Thyroid gland (tissue), 4 donors: Measurements from ENCODE around the gene EFNB2. TPM values are rescaled to one million over a fixed set of nuclear protein-coding genes. Genes with fewer than 3 reads are reported as not detected.

Experiments
- DNase-seq, 2 donors: peaks; one replicate each; pipeline ENCODE4 v3.0.0-alpha.2; 2019
- H3K27ac ChIP-seq, 3 donors: fragments of 200-600 bp; sonication (generic); 1 replicate in 2 of 3; 2 replicates in 1 of 3; pipeline ENCODE4 v1.5.1; 2016 to 2019; ENCODE audit warnings: mild to moderate bottlenecking in 1 of 3, moderate library complexity in 1 of 3
- H3K27me3 ChIP-seq: fragments of 200-600 bp; sonication (generic); one replicate; pipeline ENCODE4 v1.5.1; 2019
- H3K36me3 ChIP-seq, 2 donors: fragments of 200-600 bp; sonication (generic); one replicate each; pipeline ENCODE4 v1.5.1; 2016 to 2019
- H3K4me1 ChIP-seq, 2 donors: fragments of 200-600 bp; sonication (generic); one replicate each; pipeline ENCODE4 v1.5.1; 2017 to 2019
- H3K4me3 ChIP-seq, 3 donors: fragments of 200-600 bp; sonication (generic); replicated peaks in 1 of 3; 1 replicate in 2 of 3; 2 replicates in 1 of 3; pipeline ENCODE4 v1.5.1; 2016; ENCODE audit warnings: mild to moderate bottlenecking in 1 of 3
- H3K9me3 ChIP-seq: fragments of 200-600 bp; sonication (generic); one replicate; pipeline ENCODE4 v1.5.1; 2017
- POLR2A ChIP-seq, 2 donors: fragments of 450-650 bp; IDR thresholded peaks; one replicate each; pipeline ENCODE4 v1.6.1; 2017; ENCODE audit warnings: antibody characterized with exemption in 2 of 2, mild to moderate bottlenecking in 2 of 2, moderate library complexity in 1 of 2
- WGBS, 2 donors: methylation state at CpG; one replicate each; pipeline ENCODE4 v1.1.5; 2017; 5-methylcytosine and 5-hydroxymethylcytosine counted together
- intact Hi-C: fragments of 100-400 bp; cut with DNase I; formaldehyde crosslinking; loops from one replicate; pipeline ENCODE4 v1.15.1; 2023
- total RNA-seq, 4 donors: library from RNA; depleted of rRNA; stranded (reverse); fragments of >200 nt; gene quantifications; one replicate each; pipeline ENCODE4 v1.2.3, GENCODE V29; 2016
- TF ChIP-seq, protein P1 (sequence below), 6 experiments: fragments of 200-600 bp in 3 of 6; fragments of 450-650 bp in 3 of 6; sonication (generic) in 3 of 6; IDR thresholded peaks; one replicate each; pipeline ENCODE4 v1.5.1; 2016 to 2019; ENCODE audit warnings: antibody characterized with exemption in 6 of 6, mild to moderate bottlenecking in 2 of 6, inconsistent platforms in 1 of 6, moderate library complexity in 1 of 6

EFNB2 gene
- total RNA-seq, 4 donors from 2014 or later: 10.8 to 22.5 (median 17.0) TPM

DNA sequence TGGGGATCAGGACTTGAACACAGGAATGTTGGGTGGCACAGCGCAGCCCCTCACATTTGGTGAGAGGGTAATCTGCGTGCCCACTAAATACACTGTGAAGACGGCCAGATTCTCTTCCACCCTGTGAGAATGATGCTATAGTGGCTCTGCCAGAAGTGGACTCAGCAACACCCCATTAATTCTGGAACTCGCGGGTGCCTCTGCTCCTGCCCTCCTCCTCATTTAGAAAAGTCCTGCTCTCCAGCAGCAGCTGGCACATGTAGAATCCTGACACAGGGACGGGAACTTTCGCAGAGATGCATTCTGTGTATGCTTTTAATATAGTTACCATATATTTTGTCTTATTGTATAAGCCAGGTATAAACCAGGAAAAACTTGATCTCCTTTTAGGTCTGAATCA is 57.3 kb downstream of the EFNB2 start:
- no peak overlapping the region for H3K4me3 ChIP-seq
- H3K27ac ChIP-seq: no peak overlapping the region
- intact Hi-C loops: no loop called here
- no peak for DNase-seq
- no peaks in the 10 kb centered on the region for H3K27me3 ChIP-seq
- H3K9me3 ChIP-seq: no peaks in the 10 kb centered on the region
- TF ChIP-seq POLR2A (IDR thresholded peaks at IDR 0.05): no peak
- TF ChIP-seq, protein P1, sequence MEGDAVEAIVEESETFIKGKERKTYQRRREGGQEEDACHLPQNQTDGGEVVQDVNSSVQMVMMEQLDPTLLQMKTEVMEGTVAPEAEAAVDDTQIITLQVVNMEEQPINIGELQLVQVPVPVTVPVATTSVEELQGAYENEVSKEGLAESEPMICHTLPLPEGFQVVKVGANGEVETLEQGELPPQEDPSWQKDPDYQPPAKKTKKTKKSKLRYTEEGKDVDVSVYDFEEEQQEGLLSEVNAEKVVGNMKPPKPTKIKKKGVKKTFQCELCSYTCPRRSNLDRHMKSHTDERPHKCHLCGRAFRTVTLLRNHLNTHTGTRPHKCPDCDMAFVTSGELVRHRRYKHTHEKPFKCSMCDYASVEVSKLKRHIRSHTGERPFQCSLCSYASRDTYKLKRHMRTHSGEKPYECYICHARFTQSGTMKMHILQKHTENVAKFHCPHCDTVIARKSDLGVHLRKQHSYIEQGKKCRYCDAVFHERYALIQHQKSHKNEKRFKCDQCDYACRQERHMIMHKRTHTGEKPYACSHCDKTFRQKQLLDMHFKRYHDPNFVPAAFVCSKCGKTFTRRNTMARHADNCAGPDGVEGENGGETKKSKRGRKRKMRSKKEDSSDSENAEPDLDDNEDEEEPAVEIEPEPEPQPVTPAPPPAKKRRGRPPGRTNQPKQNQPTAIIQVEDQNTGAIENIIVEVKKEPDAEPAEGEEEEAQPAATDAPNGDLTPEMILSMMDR (IDR thresholded peaks at IDR 0.05): no peak
- no peaks in the 10 kb centered on the region for H3K36me3 ChIP-seq
- 87 to 89% methylated on average over 7 of the region's 7 CpGs for WGBS, 2 donors
- H3K4me1 ChIP-seq: no peaks in the 10 kb centered on the region

GRCh38 chr13:106477303-106477702 is 58.2 kb downstream of the EFNB2 start:
- Histone ChIP-seq H3K27ac (no peak overlapping the region), H3K27me3 (no peaks in the 10 kb centered on the region), H3K4me1 (no peaks in the 10 kb centered on the region), H3K9me3 (no peaks in the 10 kb centered on the region), H3K36me3 (no peaks in the 10 kb centered on the region), H3K4me3 (no peak overlapping the region)
- DNase-seq: no peak
- TF ChIP-seq, protein P1 (IDR thresholded peaks at IDR 0.05): no peak
- intact Hi-C loops: no loop called here
- 92 to 95% methylated on average over 5 of the region's 5 CpGs for WGBS, 2 donors

DNA sequence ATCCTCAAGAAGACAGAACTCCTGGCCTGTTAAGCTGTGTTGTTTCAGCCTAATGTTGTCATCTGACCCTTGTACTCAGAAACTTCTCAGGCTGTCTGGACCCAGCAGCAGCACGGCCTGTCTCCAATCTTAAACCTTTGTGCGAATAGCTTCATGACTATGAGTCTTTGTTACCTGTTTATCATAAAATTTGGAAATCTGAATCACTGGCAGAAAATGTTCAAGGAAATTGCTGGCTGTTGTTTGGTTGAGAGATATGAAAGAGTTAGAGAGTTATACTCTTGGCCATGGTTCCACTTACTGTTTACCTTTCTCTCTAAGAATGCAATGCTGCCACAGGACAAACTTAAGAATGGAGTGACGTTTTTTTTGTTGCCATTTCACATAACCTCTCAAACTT is 59.6 kb downstream of the EFNB2 start:
- H3K4me3 ChIP-seq: no peak overlapping the region
- H3K9me3 ChIP-seq: no peaks in the 10 kb centered on the region
- DNase-seq: no peak
- intact Hi-C loops: no loop called here
- H3K4me1 ChIP-seq: peaks cover 0 to 5% of the 10 kb centered on the region in 2 donors
- H3K27me3 ChIP-seq: no peaks in the 10 kb centered on the region
- no peaks in the 10 kb centered on the region for H3K36me3 ChIP-seq
- no peak overlapping the region for H3K27ac ChIP-seq
- TF ChIP-seq, protein P1 (IDR thresholded peaks at IDR 0.05): no peak
- TF ChIP-seq POLR2A (IDR thresholded peaks at IDR 0.05): no peak
- WGBS, 2 donors: 79 to 81% methylated on average over 3 of the region's 3 CpGs

- Histone ChIP-seq H3K4me3 (no peak overlapping the region), H3K9me3 (no peaks in the 10 kb centered on the region), H3K27me3 (no peaks in the 10 kb centered on the region), H3K27ac (no peak overlapping the region), H3K36me3 (no peaks in the 10 kb centered on the region), H3K4me1 (peaks cover 0 to 5% of the 10 kb centered on the region in 2 donors)
- intact Hi-C loops: no loop called here
- DNase-seq: no peak
- no peak for TF ChIP-seq POLR2A (IDR thresholded peaks at IDR 0.05)
- TF ChIP-seq, protein P1 (IDR thresholded peaks at IDR 0.05): no peak
- 90 to 94% methylated on average over 6 of the region's 6 CpGs for WGBS, 2 donors
These were observed 60.5 kb downstream of the EFNB2 start for GRCh38 chr13:106474912-106475311.

DNA sequence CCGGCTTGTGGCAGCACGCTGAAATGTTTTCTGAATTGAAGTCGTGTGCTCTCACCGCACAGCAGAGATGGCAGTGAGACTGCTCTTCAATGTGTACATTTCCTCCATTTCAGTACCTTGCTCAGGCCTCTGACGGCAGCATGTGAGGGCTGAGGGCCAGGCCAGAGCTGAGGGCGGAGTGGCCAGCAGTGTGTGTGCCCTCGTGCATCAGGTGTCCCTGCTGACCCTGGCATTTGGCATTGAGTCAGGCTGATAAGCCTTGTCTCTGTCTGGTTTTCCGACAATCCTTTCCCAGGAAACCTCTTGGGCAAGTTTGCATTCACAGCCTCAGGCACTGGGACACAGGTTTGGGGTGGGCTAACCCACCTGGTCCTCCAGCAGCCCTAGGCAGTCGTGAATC is 62.3 kb downstream of the EFNB2 start:
- Histone ChIP-seq H3K36me3 (no peaks in the 10 kb centered on the region), H3K9me3 (no peaks in the 10 kb centered on the region), H3K4me3 (no peak overlapping the region), H3K4me1 (peaks cover 0 to 5% of the 10 kb centered on the region in 2 donors), H3K27ac (no peak overlapping the region), H3K27me3 (no peaks in the 10 kb centered on the region)
- DNase-seq: no peak
- WGBS, 2 donors: 91 to 92% methylated on average over 7 to 9 of the region's 9 CpGs
- TF ChIP-seq, protein P1 (IDR thresholded peaks at IDR 0.05): no peak
- no peak for TF ChIP-seq POLR2A (IDR thresholded peaks at IDR 0.05)
- intact Hi-C loops: no loop called here
